ENCODE measurements around the gene FAM98C.

DNA sequence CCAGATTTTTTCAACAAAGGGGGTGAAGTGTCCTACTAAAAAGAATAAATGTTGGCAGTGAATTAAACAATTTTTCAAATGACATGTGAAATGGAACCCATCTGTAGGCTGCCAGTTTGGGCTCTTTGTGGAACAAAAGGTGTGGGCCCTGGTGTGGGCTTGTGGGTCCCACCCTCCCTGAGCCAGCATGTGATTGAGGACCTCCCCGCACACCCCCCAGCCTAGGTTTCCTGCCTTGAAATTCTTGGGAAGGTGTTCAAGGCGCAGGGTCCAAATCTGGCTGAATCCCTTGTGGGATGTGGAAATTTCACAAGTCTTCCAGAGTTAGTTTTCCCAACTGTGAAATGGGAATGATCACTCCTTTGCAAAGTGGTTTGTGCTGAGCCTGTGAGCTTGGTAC, 19.1 kb upstream of the FAM98C start:
- TF ChIP-seq CTCF (IDR thresholded peaks at IDR 0.05; ENCODE audit: low read depth, low read length) (no peak), MYC (IDR thresholded peaks at IDR 0.05; ENCODE audit: low read depth, low read length) (no peak)
